Activated T-helper 1 cell treated with anti-CD3 and anti-CD28 coated beads, Interleukin-12 subunit alpha, Interleukin-12 subunit beta, Interleukin-2, Interleukin-4 antibody, amounts not matched to agents 30 ng/mL and 10 ng/mL and 1 ng/mL, durations not matched to agents 14 hours and 24 hours and 36 hours (primary cell): ENCODE measurements around the gene BCR. TPM values are rescaled to one million over a fixed set of nuclear protein-coding genes. Genes with fewer than 3 reads are reported as not detected.
"Not testable (repeated sequence)": the region's sequence is repeated elsewhere in the genome, so short reads cannot be mapped to it uniquely, and the experiment has no call there.

Experiments used
- DNase-seq: peaks from one replicate; pipeline ENCODE4 v3.0.0; 2021; ENCODE audit warnings: low spot score
- H3K27ac Mint-ChIP-seq: one replicate; pipeline ENCODE4 v1.8.0; 2021; ENCODE audit warnings: mild to moderate bottlenecking, mixed read lengths
- H3K27me3 Mint-ChIP-seq: one replicate; pipeline ENCODE4 v1.8.0; 2022; ENCODE audit warnings: mild to moderate bottlenecking, moderate library complexity, mixed read lengths; ENCODE audit not compliant: insufficient read depth
- H3K36me3 Mint-ChIP-seq: one replicate; pipeline ENCODE4 v1.8.0; 2021; ENCODE audit warnings: low read depth, mixed read lengths
- H3K4me1 Mint-ChIP-seq: one replicate; pipeline ENCODE4 v1.8.0; 2021; ENCODE audit warnings: low read depth, mixed read lengths
- H3K4me3 Mint-ChIP-seq: one replicate; pipeline ENCODE4 v1.8.0; 2021; ENCODE audit warnings: mild to moderate bottlenecking, moderate library complexity, mixed read lengths
- H3K9me3 Mint-ChIP-seq: one replicate; pipeline ENCODE4 v1.8.0; 2021; ENCODE audit warnings: mixed read lengths
- intact Hi-C: fragments of 100-400 bp; cut with micrococcal nuclease; formaldehyde crosslinking; loops from one replicate; pipeline ENCODE4 v1.15.1; 2024
- total RNA-seq: library from RNA; stranded (reverse); gene quantifications from 2 replicates; pipeline ENCODE4 v1.2.3, GENCODE V29; 2022

BCR gene
- total RNA-seq, 1 donor from 2014 or later = 56.8 TPM

DNA sequence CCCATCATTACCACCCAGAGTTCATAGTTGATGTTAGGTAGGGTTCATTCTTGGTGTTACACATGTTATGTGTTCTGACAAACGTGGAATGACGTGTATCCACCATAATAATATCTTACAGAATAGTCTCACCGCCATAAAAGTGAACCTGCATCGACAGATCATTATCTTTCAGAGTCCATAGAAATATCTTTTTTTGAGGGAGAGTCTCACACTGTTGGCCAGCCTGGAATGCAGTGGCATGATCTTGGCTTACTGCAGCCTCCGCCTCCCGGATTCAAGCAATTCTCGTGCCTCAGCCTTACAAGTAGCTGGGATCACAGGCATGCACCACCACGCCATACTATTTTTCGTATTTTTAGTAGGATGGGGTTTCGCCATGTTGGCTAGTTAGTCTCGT lies 113.9 kb downstream of the BCR start:
- no peaks in the 10 kb centered on the region for H3K27me3 Mint-ChIP-seq
- DNase-seq = no peak
- no peaks in the 10 kb centered on the region for H3K9me3 Mint-ChIP-seq
- intact Hi-C loops = no loop called here
- H3K27ac Mint-ChIP-seq = no peak overlapping the region
- H3K36me3 Mint-ChIP-seq = peaks cover 26% of the 10 kb centered on the region
- H3K4me1 Mint-ChIP-seq = no peaks in the 10 kb centered on the region
- no peak overlapping the region for H3K4me3 Mint-ChIP-seq

DNA sequence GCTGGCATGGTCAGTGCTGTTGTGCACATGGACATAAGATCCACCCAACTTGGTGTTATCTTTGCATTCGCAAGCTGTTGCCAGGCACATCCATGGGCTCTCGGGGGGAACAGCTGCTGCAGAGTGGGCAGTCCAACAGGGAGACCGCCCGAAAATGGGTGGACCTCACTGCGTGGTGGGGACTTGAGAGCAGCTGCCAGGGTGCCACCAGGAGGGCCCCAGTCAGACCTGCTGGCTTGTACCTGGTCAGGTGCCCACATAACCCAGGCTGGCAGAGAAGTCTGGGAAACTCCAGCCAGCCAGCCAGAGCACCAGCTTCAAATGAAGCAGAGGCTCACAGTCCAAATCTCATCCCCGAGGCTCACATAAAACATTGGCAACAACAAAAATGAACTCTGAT lies 120.2 kb downstream of the BCR start:
- no peak overlapping the region for H3K4me3 Mint-ChIP-seq
- intact Hi-C loops = no loop called here
- peaks cover 18% of the 10 kb centered on the region for H3K36me3 Mint-ChIP-seq
- no peak for DNase-seq
- no peak overlapping the region for H3K27ac Mint-ChIP-seq
- H3K27me3 Mint-ChIP-seq = no peaks in the 10 kb centered on the region
- H3K4me1 Mint-ChIP-seq = no peaks in the 10 kb centered on the region
- H3K9me3 Mint-ChIP-seq = no peaks in the 10 kb centered on the region

DNA sequence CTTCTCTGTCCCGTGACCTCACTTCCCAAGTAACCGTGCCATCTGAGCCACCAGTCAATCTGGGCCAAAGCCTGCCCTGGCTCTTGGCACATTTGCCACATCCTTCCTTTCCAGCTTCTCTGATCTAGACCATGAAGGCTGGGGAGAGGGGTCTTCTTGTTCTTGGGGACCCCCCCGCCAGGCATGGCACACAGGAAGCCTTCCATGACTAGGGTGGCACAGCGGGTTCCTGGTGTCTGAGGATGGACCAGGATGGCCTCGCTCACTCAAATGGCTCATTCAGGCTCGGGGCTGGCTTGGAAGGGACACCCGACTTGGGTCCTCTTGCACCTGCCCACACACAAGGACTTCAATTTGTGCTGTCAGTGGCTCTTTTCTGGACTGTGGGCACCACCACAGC lies 121.3 kb downstream of the BCR start:
- Mint-ChIP-seq H3K27me3 (no peaks in the 10 kb centered on the region), H3K36me3 (peaks cover 18% of the 10 kb centered on the region), H3K4me3 (no peak overlapping the region), H3K9me3 (no peaks in the 10 kb centered on the region), H3K4me1 (no peaks in the 10 kb centered on the region), H3K27ac (no peak overlapping the region)
- intact Hi-C loops = no loop called here
- no peak for DNase-seq

DNA sequence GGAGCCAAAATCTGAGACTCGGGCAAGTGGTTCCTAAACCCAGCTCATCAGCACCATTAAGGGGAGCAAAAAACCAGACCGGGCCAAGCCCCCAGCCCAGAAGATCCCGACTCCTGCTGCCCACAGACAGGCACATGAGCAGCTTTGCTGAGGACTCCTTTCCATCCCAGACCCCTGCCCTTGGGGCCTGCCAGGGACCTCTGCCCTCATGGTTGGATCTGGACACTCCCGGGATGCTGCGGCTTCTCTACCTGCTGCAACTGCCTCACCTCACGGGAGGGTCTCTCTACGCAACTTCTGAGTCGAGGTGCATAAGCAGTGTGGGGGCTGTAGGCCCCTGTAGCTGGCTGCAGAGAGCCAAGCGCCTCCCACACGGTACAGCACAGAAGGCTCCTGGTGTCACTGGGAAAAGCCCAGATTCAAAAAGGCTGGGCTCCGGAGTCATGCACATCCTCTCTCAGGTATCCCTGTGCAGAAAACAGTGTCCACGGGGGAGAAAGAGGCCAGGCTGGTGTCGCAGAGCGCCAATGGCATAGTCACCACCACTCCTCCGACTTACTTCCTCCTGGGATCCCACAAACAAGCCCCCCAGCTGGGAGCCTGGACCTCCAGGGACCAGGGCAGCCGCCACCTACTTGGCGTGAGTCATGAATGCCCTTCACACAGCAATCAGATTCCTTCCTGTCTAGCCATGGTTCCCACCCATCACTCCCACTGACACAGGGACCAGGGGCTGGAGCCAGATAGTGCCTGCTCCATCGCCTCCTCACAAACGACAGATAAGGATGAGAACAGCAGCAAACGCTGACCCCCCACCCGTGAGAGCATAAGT lies 122.1 kb downstream of the BCR start:
- no peak overlapping the region for H3K27ac Mint-ChIP-seq
- peaks cover 18% of the 10 kb centered on the region for H3K36me3 Mint-ChIP-seq
- H3K4me3 Mint-ChIP-seq = no peak overlapping the region
- H3K9me3 Mint-ChIP-seq = no peaks in the 10 kb centered on the region
- intact Hi-C loops = no loop called here
- no peak for DNase-seq
- no peaks in the 10 kb centered on the region for H3K27me3 Mint-ChIP-seq
- no peaks in the 10 kb centered on the region for H3K4me1 Mint-ChIP-seq

DNA sequence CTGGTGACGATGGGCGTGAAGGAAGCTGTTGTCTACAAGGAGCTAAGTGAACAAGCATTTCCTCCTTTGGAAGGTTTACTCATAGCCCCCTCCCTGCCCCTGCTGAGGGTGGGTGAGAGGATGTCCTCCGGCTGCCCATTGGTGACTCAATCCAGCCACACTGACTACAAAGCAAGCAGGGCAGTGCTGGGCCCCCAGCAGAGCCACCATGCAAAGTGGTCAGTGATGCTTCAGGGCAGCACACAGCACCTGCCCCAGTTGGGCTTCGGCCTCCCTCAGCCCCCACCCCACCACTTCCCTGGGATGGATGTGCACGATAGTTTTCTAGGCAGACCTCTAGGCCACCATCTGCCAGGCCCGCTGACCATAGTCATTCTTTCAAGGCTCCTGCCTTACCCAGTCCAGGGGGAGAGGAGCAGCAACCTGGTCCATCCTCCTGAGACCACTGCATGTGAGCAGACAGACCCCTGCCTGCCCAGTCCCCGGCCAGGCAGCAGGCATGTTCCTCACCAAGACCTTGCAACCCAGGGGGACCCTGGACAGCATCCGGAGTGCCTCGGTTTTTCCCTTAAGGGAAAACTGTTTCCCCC lies 125.1 kb downstream of the BCR start:
- Mint-ChIP-seq H3K27me3 (no peaks in the 10 kb centered on the region), H3K4me3 (no peak overlapping the region), H3K9me3 (no peaks in the 10 kb centered on the region), H3K27ac (no peak overlapping the region), H3K36me3 (peaks cover 10% of the 10 kb centered on the region), H3K4me1 (no peaks in the 10 kb centered on the region)
- intact Hi-C loops = no loop called here
- no peak for DNase-seq

- no peak for DNase-seq
- intact Hi-C loops = no loop called here
- Mint-ChIP-seq H3K27me3 (no peaks in the 10 kb centered on the region), H3K4me3 (no peak overlapping the region), H3K27ac (no peak overlapping the region), H3K36me3 (peaks cover 10% of the 10 kb centered on the region), H3K4me1 (no peaks in the 10 kb centered on the region), H3K9me3 (no peaks in the 10 kb centered on the region)
Measured at GRCh38 chr22:23305922-23306374, 125.6 kb downstream of the BCR start.

DNA sequence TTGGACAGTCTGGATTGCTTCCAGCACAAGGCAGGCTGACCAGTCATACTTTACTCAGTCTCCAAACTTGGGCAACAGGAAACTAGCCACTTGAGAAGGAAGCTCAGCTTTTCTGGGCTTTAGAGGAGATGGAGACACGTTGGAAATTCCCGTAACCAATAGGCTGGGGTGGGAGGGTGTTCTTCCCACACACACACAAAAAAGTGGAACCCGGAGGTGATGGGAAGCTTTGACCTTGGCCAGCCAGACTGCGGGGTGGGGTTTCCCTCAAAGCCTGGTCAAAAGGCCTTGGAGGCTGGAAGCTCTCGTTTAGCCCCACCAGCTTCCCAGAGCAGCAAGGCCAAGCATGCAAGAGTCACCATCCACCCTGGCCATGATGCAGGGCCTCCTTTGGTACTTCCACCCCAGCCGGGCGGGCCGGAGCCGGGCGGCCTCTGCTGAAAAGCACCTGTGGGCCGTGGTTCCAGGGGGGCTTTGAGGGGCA lies 126.2 kb downstream of the BCR start:
- H3K27me3 Mint-ChIP-seq = no peaks in the 10 kb centered on the region
- intact Hi-C loops = no loop called here
- no peaks in the 10 kb centered on the region for H3K4me1 Mint-ChIP-seq
- no peaks in the 10 kb centered on the region for H3K9me3 Mint-ChIP-seq
- no peak overlapping the region for H3K27ac Mint-ChIP-seq
- no peak for DNase-seq
- peaks cover 8% of the 10 kb centered on the region for H3K36me3 Mint-ChIP-seq
- no peak overlapping the region for H3K4me3 Mint-ChIP-seq

DNA sequence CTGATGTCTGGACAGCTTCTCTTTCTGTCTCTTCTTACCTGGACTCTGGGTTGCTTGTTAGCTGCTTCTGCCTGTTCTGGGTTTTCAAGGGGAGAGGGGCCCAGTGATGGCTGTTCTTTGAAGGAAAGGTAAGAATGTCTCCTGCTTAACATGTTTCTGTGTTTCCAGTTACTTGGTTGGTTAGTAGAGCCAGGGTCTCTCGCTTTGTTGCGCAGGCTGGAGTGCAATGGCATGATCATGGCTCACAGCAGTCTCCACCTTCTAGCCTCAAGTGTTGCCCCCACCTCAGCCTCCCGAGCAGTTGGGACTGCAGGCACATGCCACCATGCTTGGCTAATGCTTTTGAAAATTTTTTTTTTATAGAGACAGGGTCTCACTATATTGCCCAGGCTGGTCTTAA lies 126.6 kb downstream of the BCR start:
- no peak for DNase-seq
- peaks cover 8% of the 10 kb centered on the region for H3K36me3 Mint-ChIP-seq
- H3K27ac Mint-ChIP-seq = no peak overlapping the region
- H3K27me3 Mint-ChIP-seq = no peaks in the 10 kb centered on the region
- H3K9me3 Mint-ChIP-seq = no peaks in the 10 kb centered on the region
- H3K4me1 Mint-ChIP-seq = no peaks in the 10 kb centered on the region
- intact Hi-C loops = no loop called here
- H3K4me3 Mint-ChIP-seq = no peak overlapping the region

DNA sequence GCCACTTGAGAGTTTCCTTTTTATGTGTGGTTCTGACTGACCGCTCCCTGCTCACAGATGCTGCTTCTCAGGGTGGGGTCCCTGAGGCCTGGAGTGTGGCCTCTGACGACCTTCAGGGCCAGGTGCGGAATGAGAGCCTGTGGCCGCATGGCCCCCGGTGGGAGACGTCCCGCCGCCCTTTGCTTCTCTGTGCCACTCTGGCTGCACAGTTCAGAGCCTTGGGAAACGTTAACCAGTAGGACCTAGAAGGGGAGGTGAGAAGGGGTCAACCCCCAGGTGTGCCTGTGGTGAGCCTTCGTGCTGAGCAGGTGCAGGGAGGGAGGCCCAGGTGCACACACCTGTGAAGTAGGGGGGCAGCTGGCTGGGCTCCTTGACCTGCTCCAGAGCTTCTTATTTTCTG lies 127.2 kb downstream of the BCR start:
- H3K9me3 Mint-ChIP-seq, H3K36me3 Mint-ChIP-seq, H3K27ac Mint-ChIP-seq, H3K4me3 Mint-ChIP-seq, intact Hi-C loops, DNase-seq, H3K27me3 Mint-ChIP-seq, H3K4me1 Mint-ChIP-seq: not testable (repeated sequence)

- H3K36me3 Mint-ChIP-seq, intact Hi-C loops, DNase-seq, H3K27ac Mint-ChIP-seq, H3K9me3 Mint-ChIP-seq, H3K4me3 Mint-ChIP-seq, H3K27me3 Mint-ChIP-seq, H3K4me1 Mint-ChIP-seq: not testable (repeated sequence)
Measured at GRCh38 chr22:23309261-23309660, 129.0 kb downstream of the BCR start.

DNA sequence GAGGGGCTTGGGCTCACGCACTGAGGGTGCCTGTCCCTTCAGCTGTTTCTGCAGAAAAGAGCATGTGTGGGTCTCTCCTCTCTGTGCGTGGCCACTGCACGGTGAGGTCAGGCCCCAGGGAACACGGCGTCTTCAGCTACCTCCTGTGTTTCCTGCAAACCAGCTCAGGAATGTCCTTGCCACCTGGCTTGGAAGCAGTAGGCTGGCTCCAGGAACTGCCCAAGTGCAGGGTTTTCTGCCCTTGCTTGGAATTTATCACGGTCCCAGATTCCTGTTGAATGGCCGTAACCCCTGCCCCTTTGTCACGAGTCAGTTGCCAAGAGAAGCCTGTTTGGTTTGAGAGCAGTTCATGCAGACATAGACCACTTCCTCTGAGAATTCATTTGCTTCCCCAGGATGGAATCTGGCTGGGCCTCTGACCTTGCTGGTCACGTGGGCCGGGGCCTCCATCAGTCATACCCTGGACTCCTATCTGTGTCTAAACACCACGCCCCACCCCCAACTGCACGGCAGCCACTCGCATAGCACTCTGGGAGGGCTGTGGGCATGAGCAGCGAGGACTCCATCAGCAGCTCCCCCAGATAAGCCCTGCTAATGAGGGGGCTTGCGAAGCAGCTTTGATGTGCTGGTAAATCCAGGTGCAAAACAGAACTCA lies 130.3 kb downstream of the BCR start:
- H3K27ac Mint-ChIP-seq, H3K27me3 Mint-ChIP-seq, intact Hi-C loops, H3K4me1 Mint-ChIP-seq, DNase-seq, H3K9me3 Mint-ChIP-seq, H3K36me3 Mint-ChIP-seq, H3K4me3 Mint-ChIP-seq: not testable (repeated sequence)

- H3K36me3 Mint-ChIP-seq, H3K4me3 Mint-ChIP-seq, H3K27ac Mint-ChIP-seq, H3K4me1 Mint-ChIP-seq, H3K27me3 Mint-ChIP-seq, intact Hi-C loops, H3K9me3 Mint-ChIP-seq, DNase-seq: not testable (repeated sequence)
Measured at GRCh38 chr22:23311635-23312420, 131.5 kb downstream of the BCR start.
